Stimulated activated memory B cell treated with anti-CD40 and anti-IgM and Interleukin-4, amounts not matched to agents 10 μg/mL and 1 μg/mL and 100 μg/mL, for 72 hours (primary cell): ENCODE results near the gene SLC2A14.
"Not testable (repeated sequence)": the region's sequence is repeated elsewhere in the genome, so short reads cannot be mapped to it uniquely, and the experiment has no call there.

Source experiments
- ATAC-seq: fragments of 150-1000 bp; cut with Tn5 transposase; 2 replicates; pipeline ENCODE4 v1.10.0; 2021
- H3K27ac Mint-ChIP-seq: one replicate; pipeline ENCODE4 v1.8.0; 2022; ENCODE audit warnings: mild to moderate bottlenecking, mixed read lengths
- H3K27me3 Mint-ChIP-seq: one replicate; pipeline ENCODE4 v1.8.0; 2022; ENCODE audit warnings: mixed read lengths
- H3K36me3 Mint-ChIP-seq: one replicate; pipeline ENCODE4 v1.8.0; 2022; ENCODE audit warnings: mixed read lengths
- H3K4me1 Mint-ChIP-seq: one replicate; pipeline ENCODE4 v1.8.0; 2022; ENCODE audit warnings: mixed read lengths
- H3K4me3 Mint-ChIP-seq: one replicate; pipeline ENCODE4 v1.8.0; 2022; ENCODE audit warnings: mild to moderate bottlenecking, moderate library complexity, mixed read lengths
- H3K9me3 Mint-ChIP-seq: one replicate; pipeline ENCODE4 v1.8.0; 2022; ENCODE audit warnings: mixed read lengths

SLC2A14 gene

DNA sequence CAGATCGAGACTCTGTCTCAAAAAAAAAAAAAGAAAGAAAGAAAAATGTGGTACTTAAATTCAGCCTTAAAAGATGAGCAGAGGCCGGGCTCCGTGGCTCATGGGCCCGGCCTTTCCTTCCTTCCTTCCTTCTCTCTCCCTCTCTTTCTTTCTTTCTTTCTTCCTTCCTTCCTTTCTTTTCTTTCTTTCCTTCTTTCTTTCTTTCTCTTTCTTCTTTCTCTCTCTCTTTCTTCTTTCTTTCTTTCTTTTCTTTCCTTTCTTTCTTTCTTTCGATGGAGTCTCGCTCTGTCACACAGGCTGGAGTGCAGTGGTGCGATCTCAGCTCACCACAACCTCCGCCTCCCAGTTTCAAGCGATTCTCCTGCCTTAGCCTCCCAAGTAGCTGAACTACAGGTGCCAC lies 89.3 kb downstream of the SLC2A14 start:
- H3K4me1 Mint-ChIP-seq, H3K36me3 Mint-ChIP-seq, H3K9me3 Mint-ChIP-seq, ATAC-seq, H3K27ac Mint-ChIP-seq, H3K4me3 Mint-ChIP-seq: not testable (repeated sequence)
- peaks cover 22% of the 10 kb centered on the region for H3K27me3 Mint-ChIP-seq

DNA sequence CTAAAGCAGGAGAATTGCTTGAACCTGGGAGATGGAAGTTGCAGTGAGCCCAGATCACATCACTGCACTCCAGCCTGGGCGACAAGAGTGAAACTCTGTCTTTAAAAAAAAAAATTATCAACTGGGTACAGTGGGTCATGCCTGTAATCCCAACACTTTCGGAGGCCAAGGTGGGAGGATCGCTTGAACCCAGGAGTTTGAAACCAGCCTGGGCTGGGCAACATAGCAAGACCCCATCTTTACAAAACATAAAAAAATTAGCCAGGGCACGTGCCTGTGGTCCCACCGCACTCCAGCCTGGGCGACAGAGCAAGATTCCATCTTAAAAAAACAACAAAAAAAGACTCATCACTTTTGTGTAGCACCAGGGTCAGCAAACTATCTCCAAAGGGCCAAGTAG lies 90.7 kb downstream of the SLC2A14 start:
- H3K27me3 Mint-ChIP-seq: peaks cover 8% of the 10 kb centered on the region
- ATAC-seq: no peak
- H3K4me3 Mint-ChIP-seq: no peak overlapping the region
- no peak overlapping the region for H3K27ac Mint-ChIP-seq
- peaks cover 3% of the 10 kb centered on the region for H3K9me3 Mint-ChIP-seq
- H3K36me3 Mint-ChIP-seq: no peaks in the 10 kb centered on the region
- no peaks in the 10 kb centered on the region for H3K4me1 Mint-ChIP-seq

DNA sequence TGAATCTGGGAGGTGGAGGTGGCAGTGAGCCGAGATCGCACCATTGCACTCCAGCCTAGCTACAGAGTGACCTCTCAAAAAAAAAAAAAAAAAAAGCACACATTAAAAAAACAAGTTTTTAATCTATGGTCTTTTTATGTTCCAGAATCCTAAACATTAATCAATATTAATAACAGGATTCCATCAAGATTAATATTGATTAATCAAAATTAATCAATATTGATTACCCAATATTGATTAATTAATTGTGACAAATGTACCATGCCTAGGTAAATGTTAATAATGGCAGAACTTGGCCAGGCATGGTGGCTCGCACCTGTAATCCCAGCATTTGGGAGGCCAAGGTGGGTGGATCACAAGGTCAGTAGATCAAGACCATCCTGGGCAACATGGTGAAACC lies 91.4 kb downstream of the SLC2A14 start:
- Mint-ChIP-seq H3K27ac (no peak overlapping the region), H3K36me3 (no peaks in the 10 kb centered on the region), H3K4me1 (no peaks in the 10 kb centered on the region), H3K27me3 (peaks cover under 1% of the 10 kb centered on the region), H3K9me3 (peaks cover 3% of the 10 kb centered on the region), H3K4me3 (no peak overlapping the region)
- no peak for ATAC-seq

DNA sequence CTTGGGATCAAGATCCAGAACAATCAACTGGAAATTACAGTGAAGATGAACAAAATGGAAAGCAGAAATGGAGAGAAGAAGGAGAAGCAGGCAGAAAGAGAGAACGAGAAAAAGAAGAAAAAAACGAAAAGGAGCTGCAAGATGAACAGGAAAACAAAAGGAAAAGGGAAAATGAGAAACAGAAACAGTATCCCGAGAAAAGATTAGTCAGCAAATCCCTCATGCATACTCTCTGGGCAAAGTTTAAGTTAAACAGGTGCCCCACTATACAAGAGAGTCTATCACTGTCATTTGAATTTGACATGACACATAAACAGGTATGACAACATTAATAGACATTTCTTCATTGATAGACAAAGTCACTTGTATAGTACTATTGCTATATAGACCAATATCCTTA lies 102.7 kb downstream of the SLC2A14 start:
- no peak for ATAC-seq
- H3K27me3 Mint-ChIP-seq: peaks cover 7% of the 10 kb centered on the region
- H3K36me3 Mint-ChIP-seq: no peaks in the 10 kb centered on the region
- no peak overlapping the region for H3K4me3 Mint-ChIP-seq
- no peaks in the 10 kb centered on the region for H3K9me3 Mint-ChIP-seq
- H3K4me1 Mint-ChIP-seq: no peaks in the 10 kb centered on the region
- no peak overlapping the region for H3K27ac Mint-ChIP-seq
